Right lobe of liver (tissue), 4 donors: ENCODE data around the gene AKR1B1.

Experiments
- POLR2A ChIP-seq: fragments of 450-650 bp; IDR thresholded peaks from one replicate; pipeline ENCODE4 v1.6.1; 2017; ENCODE audit warnings: antibody characterized with exemption, mild to moderate bottlenecking
- TF ChIP-seq, protein P1 (sequence below), 4 donors: fragments of 200-600 bp in 3 of 4; fragments of 450-650 bp in 1 of 4; IDR thresholded peaks; one replicate each; pipeline versions ENCODE4 v1.5.1 to v1.8.0; 2016 to 2022; ENCODE audit warnings: antibody characterized with exemption in 4 of 4, mild to moderate bottlenecking in 2 of 4
- donor health status: DM: no; HTN: no; CAD: no.
- donor health status: DM: no; HTN: no; CAD: no.
- donor health status: DM: no; HTN: yes; CAD: no.

DNA sequence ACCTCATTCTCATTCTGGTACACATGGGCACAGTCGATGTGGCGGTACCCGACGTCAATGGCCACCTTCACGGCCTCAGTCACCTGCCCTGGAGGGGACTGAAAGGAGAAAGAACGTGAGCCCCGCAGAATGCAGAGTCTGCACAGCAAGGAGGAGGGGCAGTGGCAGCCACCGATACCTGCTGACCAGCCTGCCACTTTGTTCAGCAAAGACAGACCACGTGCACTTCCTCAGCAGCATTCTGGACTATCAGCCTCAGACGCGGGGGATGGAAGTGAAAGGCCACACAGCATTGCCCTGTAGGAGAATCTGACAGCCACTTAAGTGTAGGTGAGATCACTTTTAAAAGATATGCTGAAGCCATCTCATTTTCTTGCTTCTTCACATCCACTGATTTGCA is 7.2 kb downstream of the AKR1B1 start:
- TF ChIP-seq, protein P1, sequence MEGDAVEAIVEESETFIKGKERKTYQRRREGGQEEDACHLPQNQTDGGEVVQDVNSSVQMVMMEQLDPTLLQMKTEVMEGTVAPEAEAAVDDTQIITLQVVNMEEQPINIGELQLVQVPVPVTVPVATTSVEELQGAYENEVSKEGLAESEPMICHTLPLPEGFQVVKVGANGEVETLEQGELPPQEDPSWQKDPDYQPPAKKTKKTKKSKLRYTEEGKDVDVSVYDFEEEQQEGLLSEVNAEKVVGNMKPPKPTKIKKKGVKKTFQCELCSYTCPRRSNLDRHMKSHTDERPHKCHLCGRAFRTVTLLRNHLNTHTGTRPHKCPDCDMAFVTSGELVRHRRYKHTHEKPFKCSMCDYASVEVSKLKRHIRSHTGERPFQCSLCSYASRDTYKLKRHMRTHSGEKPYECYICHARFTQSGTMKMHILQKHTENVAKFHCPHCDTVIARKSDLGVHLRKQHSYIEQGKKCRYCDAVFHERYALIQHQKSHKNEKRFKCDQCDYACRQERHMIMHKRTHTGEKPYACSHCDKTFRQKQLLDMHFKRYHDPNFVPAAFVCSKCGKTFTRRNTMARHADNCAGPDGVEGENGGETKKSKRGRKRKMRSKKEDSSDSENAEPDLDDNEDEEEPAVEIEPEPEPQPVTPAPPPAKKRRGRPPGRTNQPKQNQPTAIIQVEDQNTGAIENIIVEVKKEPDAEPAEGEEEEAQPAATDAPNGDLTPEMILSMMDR (IDR thresholded peaks at IDR 0.05), result no peak
- TF ChIP-seq POLR2A, result no peak
